Osteoblast (primary cell): ENCODE measurements around the gene SAP30L. TPM values are rescaled to one million over a fixed set of nuclear protein-coding genes. Genes with fewer than 3 reads are reported as not detected.

Experiments
- DNase-seq: peaks from one replicate; pipeline ENCODE4 v3.0.0; 2011; ENCODE audit warnings: low spot score, mixed read lengths; ENCODE audit not compliant: insufficient read length; ENCODE audit errors: missing footprints
- H2AFZ ChIP-seq: 2 replicates; pipeline ENCODE4 v1.6.0; 2011; ENCODE audit warnings: mild to moderate bottlenecking, low read length
- H3K27ac ChIP-seq: 2 replicates; pipeline ENCODE4 v1.5.1; 2011; ENCODE audit warnings: mild to moderate bottlenecking, low read depth, low read length, moderate library complexity
- H3K27me3 ChIP-seq: 2 replicates; pipeline ENCODE4 v1.6.0; 2012; ENCODE audit warnings: mild to moderate bottlenecking, control low read depth, inconsistent platforms, low read length, moderate library complexity; ENCODE audit not compliant: insufficient read depth
- H3K36me3 ChIP-seq: 2 replicates; pipeline ENCODE4 v1.5.1; 2011; ENCODE audit warnings: mild to moderate bottlenecking, low read length, control low read depth, moderate library complexity; ENCODE audit not compliant: insufficient read depth
- H3K4me1 ChIP-seq: 2 replicates; pipeline ENCODE4 v1.5.1; 2011; ENCODE audit warnings: mild to moderate bottlenecking, low read length, control low read depth, moderate library complexity; ENCODE audit not compliant: insufficient read depth
- H3K4me2 ChIP-seq: 2 replicates; pipeline ENCODE4 v1.6.0; 2011; ENCODE audit warnings: mild to moderate bottlenecking, low read length; ENCODE audit not compliant: insufficient read depth
- H3K4me3 ChIP-seq: fragments of 200-600 bp; sonication (generic); 3 replicates; pipeline ENCODE4 v1.5.1; 2012; ENCODE audit warnings: mild to moderate bottlenecking, low read length, inconsistent platforms; ENCODE audit not compliant: insufficient read depth
- H3K79me2 ChIP-seq: 2 replicates; pipeline ENCODE4 v1.6.0; 2012; ENCODE audit warnings: mild to moderate bottlenecking, low read length, control low read depth, inconsistent platforms; ENCODE audit not compliant: insufficient read depth
- H3K9me3 ChIP-seq: 2 replicates; pipeline ENCODE4 v1.5.1; 2011; ENCODE audit warnings: low read depth, low read length, control low read depth
- H4K20me1 ChIP-seq: 2 replicates; pipeline ENCODE4 v1.6.0; 2012; ENCODE audit warnings: mild to moderate bottlenecking, low read length, control low read depth; ENCODE audit not compliant: insufficient read depth
- total RNA-seq: library from RNA; depleted of rRNA; stranded (reverse); fragments of >200 nt; gene quantifications from 2 replicates; pipeline ENCODE4 v1.2.3, GENCODE V29; 2012
- TF ChIP-seq, protein P1 (sequence below): IDR thresholded peaks from 2 replicates; pipeline ENCODE4 v1.5.1; 2011; ENCODE audit warnings: mild to moderate bottlenecking, low read depth, low read length, moderate library complexity; ENCODE audit errors: extremely low read depth

Gene SAP30L
- total RNA-seq, 1 donor = 32.2 TPM

DNA sequence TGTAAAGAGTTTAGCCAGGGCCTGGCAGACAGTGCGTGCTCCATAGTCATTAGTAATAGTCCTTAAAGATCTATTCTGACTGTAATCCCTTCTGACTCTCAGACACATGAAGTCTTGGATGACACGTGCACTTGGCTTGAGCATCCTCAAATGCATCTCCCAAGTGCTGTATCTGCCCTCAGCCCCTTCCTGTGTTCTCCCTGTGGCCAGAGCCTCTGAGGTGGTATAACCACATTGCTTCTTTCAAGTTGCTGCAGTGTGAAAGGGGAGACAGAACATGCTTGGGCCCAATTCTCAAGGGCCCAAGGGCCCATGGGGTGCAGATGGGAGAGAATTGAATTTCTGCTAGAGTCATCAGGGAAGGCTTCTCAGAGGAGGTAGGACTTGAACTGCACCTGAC is 62.3 kb downstream of the SAP30L start:
- H2AFZ ChIP-seq = no peak overlapping the region
- H4K20me1 ChIP-seq = no peaks in the 10 kb centered on the region
- no peaks in the 10 kb centered on the region for H3K79me2 ChIP-seq
- no peaks in the 10 kb centered on the region for H3K4me1 ChIP-seq
- no peak overlapping the region for H3K4me3 ChIP-seq
- H3K27ac ChIP-seq = no peak overlapping the region
- no peak for DNase-seq
- no peaks in the 10 kb centered on the region for H3K36me3 ChIP-seq
- TF ChIP-seq, protein P1, sequence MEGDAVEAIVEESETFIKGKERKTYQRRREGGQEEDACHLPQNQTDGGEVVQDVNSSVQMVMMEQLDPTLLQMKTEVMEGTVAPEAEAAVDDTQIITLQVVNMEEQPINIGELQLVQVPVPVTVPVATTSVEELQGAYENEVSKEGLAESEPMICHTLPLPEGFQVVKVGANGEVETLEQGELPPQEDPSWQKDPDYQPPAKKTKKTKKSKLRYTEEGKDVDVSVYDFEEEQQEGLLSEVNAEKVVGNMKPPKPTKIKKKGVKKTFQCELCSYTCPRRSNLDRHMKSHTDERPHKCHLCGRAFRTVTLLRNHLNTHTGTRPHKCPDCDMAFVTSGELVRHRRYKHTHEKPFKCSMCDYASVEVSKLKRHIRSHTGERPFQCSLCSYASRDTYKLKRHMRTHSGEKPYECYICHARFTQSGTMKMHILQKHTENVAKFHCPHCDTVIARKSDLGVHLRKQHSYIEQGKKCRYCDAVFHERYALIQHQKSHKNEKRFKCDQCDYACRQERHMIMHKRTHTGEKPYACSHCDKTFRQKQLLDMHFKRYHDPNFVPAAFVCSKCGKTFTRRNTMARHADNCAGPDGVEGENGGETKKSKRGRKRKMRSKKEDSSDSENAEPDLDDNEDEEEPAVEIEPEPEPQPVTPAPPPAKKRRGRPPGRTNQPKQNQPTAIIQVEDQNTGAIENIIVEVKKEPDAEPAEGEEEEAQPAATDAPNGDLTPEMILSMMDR = no peak
- H3K27me3 ChIP-seq = peaks cover 35% of the 10 kb centered on the region
- H3K4me2 ChIP-seq = no peak overlapping the region
- H3K9me3 ChIP-seq = no peaks in the 10 kb centered on the region

- Histone ChIP-seq H3K27ac (no peak overlapping the region), H2AFZ (no peak overlapping the region), H4K20me1 (no peaks in the 10 kb centered on the region), H3K27me3 (peaks cover 35% of the 10 kb centered on the region), H3K79me2 (no peaks in the 10 kb centered on the region), H3K4me1 (no peaks in the 10 kb centered on the region), H3K36me3 (no peaks in the 10 kb centered on the region), H3K4me3 (no peak overlapping the region), H3K9me3 (no peaks in the 10 kb centered on the region), H3K4me2 (no peak overlapping the region)
- no peak for DNase-seq
- TF ChIP-seq, protein P1 = no peak
These were observed 64.2 kb downstream of the SAP30L start for GRCh38 chr5:154509784-154510555.

Other genes starting within 250 kb of the SAP30L start
- under 0.01 TPM in 1 of 2 replicates, not detected in the other for gene HAND1, start 32.2 kb downstream of the SAP30L start, total RNA-seq